Vagina (tissue), 2 donors: Measurements from ENCODE around the gene RASGRF2. TPM values are rescaled to one million over a fixed set of nuclear protein-coding genes. Genes with fewer than 3 reads are reported as not detected.

ENCODE experiments used
- DNase-seq, 2 donors: peaks; one replicate each; pipeline ENCODE4 v3.0.0-alpha.2; 2017; ENCODE audit errors: extremely low spot score in 2 of 2
- H3K27ac ChIP-seq: fragments of 200-600 bp; sonication (generic); one replicate; pipeline ENCODE4 v1.5.1; 2019
- H3K27me3 ChIP-seq: fragments of 200-600 bp; sonication (generic); one replicate; pipeline ENCODE4 v1.5.1; 2019
- H3K36me3 ChIP-seq, 2 donors: fragments of 200-600 bp; sonication (generic); one replicate each; pipeline ENCODE4 v1.5.1; 2017 to 2019
- H3K4me1 ChIP-seq: fragments of 200-600 bp; sonication (generic); one replicate; pipeline ENCODE4 v1.5.1; 2019
- H3K4me3 ChIP-seq, 2 donors: fragments of 200-600 bp; sonication (generic); 1 replicate in 1 of 2; 2 replicates in 1 of 2; pipeline ENCODE4 v1.5.1; 2016 to 2019
- H3K9me3 ChIP-seq: fragments of 200-600 bp; sonication (generic); one replicate; pipeline ENCODE4 v1.5.1; 2019
- POLR2A ChIP-seq, 2 donors: fragments of 450-650 bp; IDR thresholded peaks; one replicate each; pipeline ENCODE4 v1.6.1; 2017; ENCODE audit warnings: antibody characterized with exemption in 2 of 2, mild to moderate bottlenecking in 2 of 2, moderate library complexity in 2 of 2
- POLR2AphosphoS5 ChIP-seq, 2 donors: sonication (generic); formaldehyde crosslinking; IDR thresholded peaks; one replicate each; pipeline ENCODE4 v1.9.0; 2017; ENCODE audit warnings: antibody characterized with exemption in 2 of 2, mild to moderate bottlenecking in 2 of 2, low read depth in 1 of 2; ENCODE audit not compliant: insufficient read depth in 1 of 2
- intact Hi-C: fragments of 100-400 bp; cut with DNase I; formaldehyde crosslinking; loops from one replicate; pipeline ENCODE4 v1.15.1; 2023
- total RNA-seq: library from RNA; depleted of rRNA; stranded (reverse); fragments of >200 nt; gene quantifications from one replicate; pipeline ENCODE4 v1.2.3, GENCODE V29; 2016
- TF ChIP-seq, protein P1 (sequence below), 3 experiments: fragments of 450-650 bp in 2 of 3; fragments of 200-600 bp in 1 of 3; sonication (generic) in 1 of 3; IDR thresholded peaks; one replicate each; pipeline ENCODE4 v1.5.1; 2017 to 2019; ENCODE audit warnings: antibody characterized with exemption in 3 of 3, mild to moderate bottlenecking in 2 of 3, moderate library complexity in 2 of 3

RASGRF2 gene
- total RNA-seq, 1 donor from 2014 or later = 8.8 TPM

DNA sequence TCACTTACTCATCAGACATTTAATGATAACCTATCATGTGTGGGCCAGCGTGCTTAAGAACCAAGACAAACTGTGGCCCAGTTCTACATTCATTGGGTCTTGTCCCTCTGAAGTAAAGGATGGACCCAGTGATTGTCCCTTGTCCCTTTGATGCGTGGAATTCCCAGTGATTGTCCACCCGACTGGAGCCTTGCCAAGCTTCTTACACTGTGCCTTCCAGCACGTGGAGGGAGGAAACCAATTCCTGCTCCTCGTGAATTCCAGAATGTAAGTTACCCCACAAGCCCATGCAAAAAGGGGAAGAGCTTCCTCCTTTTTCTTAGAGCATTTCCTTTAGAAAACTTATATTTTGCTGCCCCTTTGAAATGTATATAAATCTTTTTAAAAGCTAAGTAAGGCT lies 280.8 kb downstream of the RASGRF2 start:
- TF ChIP-seq POLR2AphosphoS5 (IDR thresholded peaks at IDR 0.05; ENCODE audit: insufficient read depth in 1 of 2, low read depth in 1 of 2) (no peak), POLR2A (IDR thresholded peaks at IDR 0.05) (no peak)
- TF ChIP-seq, protein P1, sequence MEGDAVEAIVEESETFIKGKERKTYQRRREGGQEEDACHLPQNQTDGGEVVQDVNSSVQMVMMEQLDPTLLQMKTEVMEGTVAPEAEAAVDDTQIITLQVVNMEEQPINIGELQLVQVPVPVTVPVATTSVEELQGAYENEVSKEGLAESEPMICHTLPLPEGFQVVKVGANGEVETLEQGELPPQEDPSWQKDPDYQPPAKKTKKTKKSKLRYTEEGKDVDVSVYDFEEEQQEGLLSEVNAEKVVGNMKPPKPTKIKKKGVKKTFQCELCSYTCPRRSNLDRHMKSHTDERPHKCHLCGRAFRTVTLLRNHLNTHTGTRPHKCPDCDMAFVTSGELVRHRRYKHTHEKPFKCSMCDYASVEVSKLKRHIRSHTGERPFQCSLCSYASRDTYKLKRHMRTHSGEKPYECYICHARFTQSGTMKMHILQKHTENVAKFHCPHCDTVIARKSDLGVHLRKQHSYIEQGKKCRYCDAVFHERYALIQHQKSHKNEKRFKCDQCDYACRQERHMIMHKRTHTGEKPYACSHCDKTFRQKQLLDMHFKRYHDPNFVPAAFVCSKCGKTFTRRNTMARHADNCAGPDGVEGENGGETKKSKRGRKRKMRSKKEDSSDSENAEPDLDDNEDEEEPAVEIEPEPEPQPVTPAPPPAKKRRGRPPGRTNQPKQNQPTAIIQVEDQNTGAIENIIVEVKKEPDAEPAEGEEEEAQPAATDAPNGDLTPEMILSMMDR (IDR thresholded peaks at IDR 0.05) = no peak

GRCh38 chr5:81241961-81242648 lies 281.9 kb downstream of the RASGRF2 start:
- H3K36me3 ChIP-seq = no peaks in the 10 kb centered on the region
- no peak for DNase-seq
- H3K27me3 ChIP-seq = no peaks in the 10 kb centered on the region
- intact Hi-C loops = no loop called here
- H3K9me3 ChIP-seq = no peaks in the 10 kb centered on the region
- no peak for TF ChIP-seq POLR2A (IDR thresholded peaks at IDR 0.05)
- TF ChIP-seq, protein P1 (IDR thresholded peaks at IDR 0.05) = no peak
- no peak for TF ChIP-seq POLR2AphosphoS5 (IDR thresholded peaks at IDR 0.05; ENCODE audit: insufficient read depth in 1 of 2, low read depth in 1 of 2)
- H3K4me1 ChIP-seq = peaks cover 27% of the 10 kb centered on the region
- no peak overlapping the region for H3K4me3 ChIP-seq
- no peak overlapping the region for H3K27ac ChIP-seq

More for the DNA sequence above, 280.8 kb downstream of the RASGRF2 start:
- Histone ChIP-seq H3K36me3 (no peaks in the 10 kb centered on the region), H3K9me3 (no peaks in the 10 kb centered on the region), H3K27me3 (no peaks in the 10 kb centered on the region), H3K4me1 (peaks cover 16% of the 10 kb centered on the region), H3K27ac (no peak overlapping the region), H3K4me3 (no peak overlapping the region)
- no peak for DNase-seq
- intact Hi-C loops = no loop called here

DNA sequence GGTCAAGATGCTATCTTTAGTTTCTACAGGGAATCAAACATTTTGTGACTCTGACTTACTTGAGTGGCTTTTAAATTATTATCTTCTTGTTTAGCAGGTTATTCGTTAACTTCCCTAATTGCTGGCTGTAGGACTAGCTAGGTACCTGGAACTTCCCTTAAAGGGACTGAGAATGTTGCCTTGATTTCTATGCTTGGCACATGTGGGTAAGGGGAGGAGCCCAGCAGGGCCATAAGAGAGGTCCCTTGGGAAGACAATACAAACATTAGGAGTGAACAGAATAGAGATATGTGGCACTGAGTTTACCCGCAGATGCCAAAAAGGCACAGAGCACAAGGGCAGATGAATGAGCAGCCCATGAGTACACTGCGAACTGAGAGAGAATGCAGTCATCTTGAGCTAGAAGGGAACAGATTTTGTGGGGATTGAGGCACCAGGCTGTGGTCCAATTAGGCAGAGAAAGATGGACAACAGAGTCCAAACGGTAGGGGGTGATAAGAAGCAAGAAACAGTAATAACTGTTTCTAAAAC lies 282.8 kb downstream of the RASGRF2 start:
- intact Hi-C loops = no loop called here
- H3K27me3 ChIP-seq = no peaks in the 10 kb centered on the region
- no peak for TF ChIP-seq POLR2A (IDR thresholded peaks at IDR 0.05)
- no peak for TF ChIP-seq POLR2AphosphoS5 (IDR thresholded peaks at IDR 0.05; ENCODE audit: insufficient read depth in 1 of 2, low read depth in 1 of 2)
- TF ChIP-seq, protein P1 (IDR thresholded peaks at IDR 0.05) = no peak
- no peak overlapping the region for H3K27ac ChIP-seq
- no peaks in the 10 kb centered on the region for H3K9me3 ChIP-seq
- no peak overlapping the region for H3K4me3 ChIP-seq
- no peak for DNase-seq
- no peaks in the 10 kb centered on the region for H3K36me3 ChIP-seq
- H3K4me1 ChIP-seq = peaks cover 35% of the 10 kb centered on the region

- TF ChIP-seq, protein P1 (IDR thresholded peaks at IDR 0.05) = no peak
- TF ChIP-seq POLR2AphosphoS5 (IDR thresholded peaks at IDR 0.05; ENCODE audit: insufficient read depth in 1 of 2, low read depth in 1 of 2) (no peak), POLR2A (IDR thresholded peaks at IDR 0.05) (no peak)
- intact Hi-C loops = no loop called here
- Histone ChIP-seq H3K27me3 (no peaks in the 10 kb centered on the region), H3K4me1 (peaks cover 38% of the 10 kb centered on the region), H3K36me3 (no peaks in the 10 kb centered on the region), H3K27ac (no peak overlapping the region), H3K4me3 (no peak overlapping the region), H3K9me3 (no peaks in the 10 kb centered on the region)
- no peak for DNase-seq
Observed at GRCh38 chr5:81244451-81244850, 284.3 kb downstream of the RASGRF2 start.

DNA sequence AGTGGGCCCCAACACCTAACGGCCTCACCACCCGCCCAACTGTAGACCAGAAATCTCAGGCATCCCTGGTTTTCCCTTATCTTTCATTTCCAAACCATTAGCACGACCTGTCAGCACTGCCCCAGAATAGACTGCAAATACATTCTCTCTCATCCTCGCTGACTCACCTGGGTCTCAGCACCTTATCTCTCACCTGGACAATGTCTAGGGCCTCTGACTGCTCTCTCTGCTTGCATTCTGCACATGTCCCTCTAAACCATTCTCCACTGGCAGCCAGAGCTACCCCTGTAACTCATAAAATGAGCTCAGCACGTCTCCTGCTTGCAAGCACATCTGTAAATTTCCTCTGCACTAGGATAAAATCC lies 285.7 kb downstream of the RASGRF2 start:
- H3K27me3 ChIP-seq = no peaks in the 10 kb centered on the region
- H3K9me3 ChIP-seq = no peaks in the 10 kb centered on the region
- H3K4me3 ChIP-seq = no peak overlapping the region
- intact Hi-C loops = no loop called here
- TF ChIP-seq, protein P1 (IDR thresholded peaks at IDR 0.05) = no peak
- TF ChIP-seq POLR2AphosphoS5 (IDR thresholded peaks at IDR 0.05; ENCODE audit: insufficient read depth in 1 of 2, low read depth in 1 of 2) (no peak), POLR2A (IDR thresholded peaks at IDR 0.05) (no peak)
- H3K27ac ChIP-seq = peak overlapping the region; percentile 40
- DNase-seq = no peak
- no peaks in the 10 kb centered on the region for H3K36me3 ChIP-seq
- H3K4me1 ChIP-seq = peaks cover 30% of the 10 kb centered on the region
